ENCODE results near the gene TNFRSF19. TPM values are rescaled to one million over a fixed set of nuclear protein-coding genes. Genes with fewer than 3 reads are reported as not detected.
A peak's percentile ranks its signal among the peaks of the same experiment; 100 is the strongest.

TNFRSF19 gene
- total and polyA plus RNA-seq, 2 of the 4 experiments (the other 2 are of a cell fraction): 18.6 to 26.3 TPM

- no peak for ATAC-seq (ENCODE audit: low read depth)
- in situ Hi-C loops (cut with MboI; ENCODE audit: low sequenced_read_pairs) (no loop called here), intact Hi-C loops (cut with micrococcal nuclease) (no loop called here), dilution Hi-C loops (cut with HindIII; ENCODE audit: low sequenced_read_pairs, unreplicated experiment) (no loop called here)
- Histone ChIP-seq H4K20me1 (ENCODE audit: insufficient read depth, low read length) (no peaks in the 10 kb centered on the region), H3K4me1 (ENCODE audit: control insufficient read depth, insufficient read depth, low read length) (peaks cover 19% of the 10 kb centered on the region), H3K27me3 (ENCODE audit: control insufficient read depth, insufficient read depth, low read length) (no peaks in the 10 kb centered on the region), H4K91ac (ENCODE audit: insufficient read depth, low read depth, low read length) (no peak overlapping the region), H2AK5ac (ENCODE audit: low read depth, low read length) (peak overlapping the region; percentile 18; the same call in 1 of the 2 replicates), H2BK15ac (ENCODE audit: low read depth, low read length) (no peak overlapping the region), H3K9ac (ENCODE audit: low read depth, low read length) (no peak overlapping the region), H3K9me1 (ENCODE audit: insufficient read depth, low read length) (peaks cover 19% of the 10 kb centered on the region), H3K36me3 (ENCODE audit: control insufficient read depth, insufficient read depth, low read length) (peaks cover 49% of the 10 kb centered on the region), H2BK120ac (ENCODE audit: low read depth, low read length) (no peak overlapping the region), H3K14ac (replicated peaks; ENCODE audit: low read depth, low read length) (no peak overlapping the region), H3K18ac (ENCODE audit: low read depth, low read length) (no peak overlapping the region), H2BK20ac (ENCODE audit: low read depth, low read length) (no peak overlapping the region), H4K8ac (ENCODE audit: low read depth in 2 of 2, low read length in 2 of 2) (no peak overlapping the region), H3K4me2 (ENCODE audit: low read depth, low read length) (no peak overlapping the region), H3K9me3 (ENCODE audit: control insufficient read depth, insufficient read depth, low read length) (peaks cover 2% of the 10 kb centered on the region; the same call in 1 of the 2 replicates), H3K56ac (ENCODE audit: extremely low read depth, insufficient read depth, low read length) (no peak overlapping the region), H3K27ac (ENCODE audit: insufficient read depth, low read length) (no peak overlapping the region), H2BK5ac (ENCODE audit: low read depth, low read length, poor library complexity, severe bottlenecking) (no peak overlapping the region), H2AFZ (replicated peaks; ENCODE audit: low read length, poor library complexity) (no peak overlapping the region), H3K4ac (ENCODE audit: low read depth, low read length) (no peak overlapping the region; the same call in 1 of the 2 replicates), H3K79me1 (ENCODE audit: low read depth in 1 of 2, low read length in 2 of 2) (peaks cover 8 to 46% of the 10 kb centered on the region in 2 experiments; a peak in 3 of 4 replicates), H4K5ac (ENCODE audit: low read depth, low read length) (no peak overlapping the region), H2AK9ac (replicated peaks; ENCODE audit: low read depth, low read length, poor library complexity) (no peak overlapping the region), H3K23ac (ENCODE audit: low read depth, low read length) (no peak overlapping the region), H3K4me3 (ENCODE audit: insufficient read depth, low read depth, low read length) (no peak overlapping the region)
- 96% methylated on average over 6 of the region's 15 CpGs; no CpG with 5 or more reads in 1 of the 2 experiments for WGBS, 2 experiments (ENCODE audit: extremely low coverage in 2 of 2, insufficient read length in 1 of 2)
- BruUV-seq (replicated peaks): no TSS peak
- DNase-seq: no peak
- TF ChIP-seq BHLHE40 (IDR thresholded peaks at IDR 0.05; ENCODE audit: low read depth, low read length) (no peak), MXI1 (IDR thresholded peaks at IDR 0.05; ENCODE audit: borderline replicate concordance, low read depth, low read length) (no peak), ELK1 (IDR thresholded peaks at IDR 0.05; ENCODE audit: borderline replicate concordance, low read depth, low read length) (no peak), CTCF (conservative IDR thresholded peaks at IDR 0.05; ENCODE audit: low read depth, low read length) (no peak), POLR2A (IDR thresholded peaks at IDR 0.05; ENCODE audit: low read depth, low read length) (no peak), SMC3 (IDR thresholded peaks at IDR 0.05; ENCODE audit: low read depth, low read length) (no peak), CHD1 (IDR thresholded peaks at IDR 0.05; ENCODE audit: low read depth, low read length) (no peak), MAFK (IDR thresholded peaks at IDR 0.05; ENCODE audit: low read depth, low read length) (no peak), MAZ (IDR thresholded peaks at IDR 0.05; ENCODE audit: borderline replicate concordance, low read depth, low read length) (no peak), RAD21 (IDR thresholded peaks at IDR 0.05; ENCODE audit: low read length) (no peak), RFX5 (IDR thresholded peaks at IDR 0.05; ENCODE audit: low read depth, low read length) (no peak), USF2 (IDR thresholded peaks at IDR 0.05; ENCODE audit: low read depth, low read length) (no peak), RCOR1 (IDR thresholded peaks at IDR 0.05; ENCODE audit: insufficient replicate concordance, low read length) (no peak), FOS (IDR thresholded peaks at IDR 0.05; ENCODE audit: low read depth, low read length) (no peak), CEBPB (IDR thresholded peaks at IDR 0.05; ENCODE audit: low read depth, low read length) (no peak), NFE2L2 (IDR thresholded peaks at IDR 0.05; ENCODE audit: low read depth, low read length) (no peak)
- ChIA-PET POLR2A (ENCODE audit: unreplicated experiment) (no interaction called here), CTCF (interaction anchor here (0.9 kb wide), 1 partner anchor 16 kb away, joined by 3 read pairs; no protein-coding TSS in a partner anchor)
Observed at GRCh38 chr13:23615395-23616081, 45.3 kb downstream of the TNFRSF19 start.

Measured in IMR-90 (cell line).